A549 treated with CpdA at 1 μM for 4 hours (cell line): ENCODE results near the gene DUS1L. TPM values are rescaled to one million over a fixed set of nuclear protein-coding genes. Genes with fewer than 3 reads are reported as not detected.

Experiments used
- total RNA-seq: library from RNA; stranded (reverse); fragments of 200-300 nt; extraction: Qiagen RNA extraction; gene quantifications from 5 replicates; pipeline ENCODE4 v1.2.3, GENCODE V29; 2022; ENCODE audit warnings: low read depth

DUS1L gene
- total RNA-seq = 75.9 to 140 TPM (median 133 TPM) in 5 replicates

GRCh38 chr17:82065638-82066303, at the start of gene DUS1L:
DUS1L (minus strand) TSS chr17:82065804; CDS start chr17:82065059, 745 bp downstream.

DNA sequence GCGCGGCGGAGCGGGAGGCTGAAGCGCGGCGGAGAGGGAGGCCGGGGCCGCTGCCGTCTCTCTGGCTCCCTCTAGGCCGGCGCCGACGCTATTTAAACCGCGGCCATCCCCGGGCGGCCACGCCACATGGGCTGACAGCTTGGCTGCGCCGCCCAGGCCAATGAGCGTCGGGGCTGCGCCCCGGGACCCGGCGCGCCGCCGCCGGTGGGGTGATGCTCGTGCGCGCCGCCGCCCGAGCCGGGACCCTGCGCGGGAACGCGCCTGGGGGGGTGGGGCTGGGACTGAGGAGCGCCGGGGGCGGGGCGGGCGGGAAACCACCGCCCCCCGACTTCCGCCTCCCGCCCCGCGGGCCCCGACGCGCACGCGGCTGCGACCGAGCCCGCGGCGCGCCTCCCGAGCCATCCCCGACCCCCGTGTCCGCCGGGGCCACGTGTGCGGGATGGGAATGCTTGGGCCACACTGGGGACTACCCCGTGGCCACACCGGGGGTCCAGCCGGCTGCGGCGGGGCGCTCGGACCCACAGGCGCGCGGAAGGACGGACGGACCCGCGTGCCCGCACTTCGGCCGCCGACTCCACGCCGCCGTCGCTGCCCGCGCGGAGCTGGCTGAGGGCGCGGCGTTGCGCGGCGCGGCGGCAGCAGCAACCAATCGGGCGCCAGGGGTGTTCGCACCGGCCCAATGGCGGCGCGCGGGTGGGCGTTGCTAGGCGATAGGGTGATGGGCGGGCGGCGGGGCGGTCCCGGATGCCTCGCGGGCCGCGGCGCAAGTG, 32.8 kb upstream of the DUS1L start, which contains the start of gene FASN:
TSS of gene FASN (minus strand) at position 68 of the 770 bp plus-strand sequence. CDS start 1,791 bp downstream, outside the sequence.

DNA sequence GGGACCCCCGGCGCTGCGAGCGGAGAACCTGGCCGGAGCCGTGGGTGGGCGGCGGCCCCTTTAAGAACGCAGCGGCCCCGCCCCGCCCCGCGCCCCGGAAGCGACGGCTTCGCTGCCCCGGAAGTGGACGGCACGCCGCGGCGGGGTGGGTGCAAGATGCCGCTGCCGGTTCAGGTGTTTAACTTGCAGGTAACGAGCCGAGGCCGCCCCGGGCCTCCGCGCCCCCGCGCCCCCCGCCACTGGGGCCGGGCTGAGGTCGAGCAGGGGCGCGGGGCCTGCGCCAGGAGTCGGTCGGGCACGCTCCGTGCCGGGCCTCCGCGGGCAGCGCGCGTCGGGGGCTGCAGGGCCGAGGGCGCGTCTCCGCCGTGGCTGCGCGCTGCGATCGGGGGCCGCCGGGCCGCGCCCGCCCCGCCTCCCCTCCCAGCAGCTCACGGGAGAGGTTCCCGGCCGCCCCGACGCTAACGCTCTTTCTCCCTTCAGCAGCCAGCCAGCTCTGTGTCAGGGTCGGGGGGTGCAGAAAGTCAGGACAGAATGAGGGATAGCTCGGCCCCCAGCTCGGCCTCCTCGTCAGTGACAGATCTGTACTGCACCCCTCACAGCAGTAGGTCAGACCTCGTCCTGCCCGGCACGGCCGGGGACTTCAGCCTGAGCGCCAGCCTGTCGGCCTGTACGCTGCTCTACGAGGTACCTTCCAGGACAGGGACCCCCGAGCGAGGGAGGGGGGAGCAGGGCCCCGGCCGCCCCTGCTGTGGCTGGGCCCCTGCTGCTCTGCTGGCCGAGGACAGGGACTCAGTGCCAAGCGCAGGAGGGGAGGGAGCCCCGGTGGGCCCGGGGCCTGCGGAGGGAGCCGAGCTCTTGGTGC, 13.6 kb downstream of the DUS1L start, which contains the start of the genes GPS1 and RFNG:
TSS of gene GPS1 (plus strand) at position 123 of the 862 bp plus-strand sequence. CDS start at position 157, 34 bp downstream.
TSS of gene RFNG (minus strand) at position 36 of the 862 bp plus-strand sequence. CDS start 45 bp downstream, outside the sequence.

GRCh38 chr17:82037092-82037888, 28.3 kb downstream of the DUS1L start, which contains the start of gene DCXR:
DCXR (minus strand) TSS chr17:82037697; CDS start chr17:82037682, 15 bp downstream.

GRCh38 chr17:82031303-82031884, 34.2 kb downstream of the DUS1L start, which contains the start of gene RAC3:
RAC3 (plus strand) TSS chr17:82031678; CDS start chr17:82031762, 84 bp downstream.

DNA sequence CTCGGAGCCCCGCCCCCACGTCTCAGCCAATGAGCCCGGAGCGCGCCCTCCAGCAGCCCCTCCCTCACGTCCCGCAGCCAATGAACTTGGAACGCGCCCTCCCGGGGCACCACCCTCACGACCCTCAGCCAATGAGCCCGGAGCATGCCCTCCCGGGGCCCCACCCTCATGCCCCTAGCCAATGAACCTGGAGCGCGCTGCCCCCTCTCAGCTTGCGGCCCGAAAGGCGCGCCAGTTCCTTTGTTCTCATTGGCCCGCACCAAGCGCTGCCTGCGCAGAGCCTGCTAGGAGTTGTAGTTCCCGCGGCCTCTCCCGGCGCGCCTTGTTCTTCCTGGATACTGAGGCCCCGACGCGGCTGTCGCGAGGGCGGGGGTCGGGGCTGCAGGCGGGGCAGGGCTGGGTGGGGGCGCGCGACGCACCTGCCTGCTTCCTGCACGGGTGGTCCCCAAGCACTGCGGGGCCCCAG, 42.6 kb downstream of the DUS1L start, which contains the start of gene LRRC45:
TSS of gene LRRC45 (plus strand) at position 325 of the 466 bp plus-strand sequence. CDS start 339 bp downstream, outside the sequence.

DNA sequence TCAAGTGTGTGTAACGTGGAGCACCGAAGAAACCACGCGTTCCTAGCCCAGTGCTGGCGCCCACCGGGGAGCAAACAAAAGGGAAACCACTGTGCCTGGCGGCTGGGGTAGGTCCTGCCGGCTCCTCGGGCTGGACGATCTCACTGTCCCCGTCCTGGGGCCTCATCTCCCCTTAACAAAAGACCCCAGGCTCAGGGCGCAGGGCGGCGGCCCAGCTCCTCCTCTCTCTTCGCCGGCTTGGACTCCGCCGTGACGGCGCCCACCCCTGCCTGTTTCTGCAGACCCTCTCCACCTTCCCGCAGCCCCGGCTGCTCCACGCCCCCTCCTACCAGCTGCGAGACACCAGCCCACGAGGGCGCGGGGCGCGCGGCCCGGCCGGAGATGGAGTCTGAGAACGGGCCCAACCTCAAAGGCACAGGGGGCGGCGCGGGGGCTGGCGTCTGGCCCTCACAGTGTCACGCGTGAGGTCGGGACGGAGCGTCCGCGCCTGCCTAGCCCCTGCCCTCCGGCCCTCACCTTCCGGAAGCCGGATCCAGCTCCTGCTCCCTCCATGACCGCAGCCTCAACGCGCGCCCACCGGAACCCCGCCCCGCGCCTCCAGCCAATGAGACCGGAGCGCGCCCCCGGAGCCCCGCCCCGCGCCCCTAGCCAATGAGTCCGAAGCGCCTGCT, 43.2 kb downstream of the DUS1L start, which contains the start of gene CENPX:
TSS of gene CENPX (minus strand) at position 569 of the 671 bp plus-strand sequence. CDS start at position 552, 17 bp downstream.

Other genes with a start within 250 kb of the DUS1L start
- gene MCRIP1, start 232.5 kb downstream of the DUS1L start, total RNA-seq = 78.9 to 105 TPM (median 92.0 TPM) in 5 replicates
- gene PPP1R27, start 230.8 kb downstream of the DUS1L start, total RNA-seq = 0.18 to 0.40 TPM in 2 of 5 replicates, not detected in the others
- 726 to 785 TPM (median 751 TPM) in 5 replicates for gene P4HB, start 205.3 kb downstream of the DUS1L start, total RNA-seq
- 578 to 637 TPM (median 592 TPM) in 5 replicates for gene ARHGDIA, start 194.5 kb downstream of the DUS1L start, total RNA-seq
- gene ALYREF, start 174.2 kb downstream of the DUS1L start, total RNA-seq = 166 to 254 TPM (median 246 TPM) in 5 replicates
- gene ANAPC11, start 174.1 kb downstream of the DUS1L start, total RNA-seq = 192 to 295 TPM (median 277 TPM) in 5 replicates
- 0.16 to 1.0 TPM (median 0.59 TPM) in 5 replicates for gene NPB, start 163.6 kb downstream of the DUS1L start, total RNA-seq
- 13.1 to 16.7 TPM (median 15.8 TPM) in 5 replicates for gene PCYT2, start 154.4 kb downstream of the DUS1L start, total RNA-seq
- 29.4 to 47.5 TPM (median 40.8 TPM) in 5 replicates for gene SIRT7, start 147.6 kb downstream of the DUS1L start, total RNA-seq
- gene MAFG, start 138.1 kb downstream of the DUS1L start, total RNA-seq = 36.7 to 45.6 TPM (median 42.2 TPM) in 5 replicates
- 61.0 to 98.3 TPM (median 90.0 TPM) in 5 replicates for gene PYCR1, start 128.5 kb downstream of the DUS1L start, total RNA-seq
- not detected in 5 replicates for gene MYADML2, start 118.6 kb downstream of the DUS1L start, total RNA-seq
- gene NOTUM, start 104.6 kb downstream of the DUS1L start, total RNA-seq = 0.23 to 0.60 TPM (median 0.38 TPM) in 5 replicates
- 20.0 to 33.0 TPM (median 28.1 TPM) in 5 replicates for gene ASPSCR1, start 88.2 kb downstream of the DUS1L start, total RNA-seq
- gene CENPX, start 42.9 kb downstream of the DUS1L start, total RNA-seq = 147 to 209 TPM (median 190 TPM) in 5 replicates
- gene LRRC45, start 42.5 kb downstream of the DUS1L start, total RNA-seq = 11.4 to 18.8 TPM (median 14.2 TPM) in 5 replicates
- 21.3 to 39.5 TPM (median 32.6 TPM) in 5 replicates for gene RAC3, start 34.1 kb downstream of the DUS1L start, total RNA-seq
- gene DCXR, start 28.1 kb downstream of the DUS1L start, total RNA-seq = 63.3 to 105 TPM (median 96.2 TPM) in 5 replicates
- 14.4 to 26.4 TPM (median 23.6 TPM) in 5 replicates for gene RFNG, start 14.0 kb downstream of the DUS1L start, total RNA-seq
- gene GPS1, start 13.9 kb downstream of the DUS1L start, total RNA-seq = 101 to 142 TPM (median 137 TPM) in 5 replicates
- 103 to 146 TPM (median 139 TPM) in 5 replicates for gene FASN, start 32.4 kb upstream of the DUS1L start, total RNA-seq
- 20.7 to 26.9 TPM (median 23.5 TPM) in 5 replicates for gene CCDC57, start 147.0 kb upstream of the DUS1L start, total RNA-seq
- gene SLC16A3, start 163.2 kb upstream of the DUS1L start, total RNA-seq = 88.1 to 110 TPM (median 107 TPM) in 5 replicates
- 146 to 164 TPM (median 156 TPM) in 5 replicates for gene CSNK1D, start 207.9 kb upstream of the DUS1L start, total RNA-seq